ENCODE data around the gene DPP6.
A peak's percentile ranks its signal among the peaks of the same experiment; 100 is the strongest.

DPP6 gene

GRCh38 chr7:154907651-154908620 lies 855.7 kb downstream of the DPP6 start:
- peak overlapping the region; percentile 22 for H2AFZ ChIP-seq (ENCODE audit: low read length)
- H4K20me1 ChIP-seq (ENCODE audit: insufficient read depth, low read length, poor library complexity, severe bottlenecking): no peaks in the 10 kb centered on the region
- H3F3A ChIP-seq (ENCODE audit: low read depth): 0 out of 2 replicates have a peak, but pooled peaks cover 6% of the 10 kb centered on the region
- no peaks in the 10 kb centered on the region for H3K9me3 ChIP-seq (ENCODE audit: insufficient read depth, low read depth, low read length)
- no peaks in the 10 kb centered on the region for H3K27me3 ChIP-seq (ENCODE audit: insufficient read depth, low read length, poor library complexity, severe bottlenecking)
- peak overlapping the region; percentile 71 for H3K4me2 ChIP-seq (ENCODE audit: low read depth, low read length, poor library complexity, severe bottlenecking)
- H3K4me1 ChIP-seq (ENCODE audit: insufficient read depth, low read length, poor library complexity, severe bottlenecking): peaks cover 12% of the 10 kb centered on the region
- peak overlapping the region; percentile 76 for H3K9ac ChIP-seq (ENCODE audit: low read depth, low read length, poor library complexity, severe bottlenecking)
- H3K36me3 ChIP-seq (ENCODE audit: insufficient read depth, low read length): no peaks in the 10 kb centered on the region
- no peaks in the 10 kb centered on the region for H3K9me2 ChIP-seq (replicated peaks; ENCODE audit: low read depth, low read length)
- no peaks in the 10 kb centered on the region for H3K79me2 ChIP-seq (ENCODE audit: insufficient read depth, low read length)
- H3K4me3 ChIP-seq (ENCODE audit: low read length, poor library complexity, severe bottlenecking): peak overlapping the region; percentile 71
- TF ChIP-seq CTCF (conservative IDR thresholded peaks at IDR 0.05; ENCODE audit: low read length) (no peak), EZH2phosphoT487 (IDR thresholded peaks at IDR 0.05; ENCODE audit: borderline replicate concordance) (no peak)

GRCh38 chr7:154909241-154910105 lies 857.3 kb downstream of the DPP6 start:
- H3K9ac ChIP-seq (ENCODE audit: low read depth, low read length, poor library complexity, severe bottlenecking): no peak overlapping the region
- no peak overlapping the region for H3K4me3 ChIP-seq (ENCODE audit: low read length, poor library complexity, severe bottlenecking)
- H3K4me1 ChIP-seq (ENCODE audit: insufficient read depth, low read length, poor library complexity, severe bottlenecking): peaks cover 12% of the 10 kb centered on the region
- no peak for TF ChIP-seq CTCF (conservative IDR thresholded peaks at IDR 0.05; ENCODE audit: low read length)
- TF ChIP-seq EZH2phosphoT487 (IDR thresholded peaks at IDR 0.05; ENCODE audit: borderline replicate concordance): no peak
- H3K9me3 ChIP-seq (ENCODE audit: insufficient read depth, low read depth, low read length): no peaks in the 10 kb centered on the region
- no peak overlapping the region for H2AFZ ChIP-seq (ENCODE audit: low read length)
- no peaks in the 10 kb centered on the region for H4K20me1 ChIP-seq (ENCODE audit: insufficient read depth, low read length, poor library complexity, severe bottlenecking)
- H3K4me2 ChIP-seq (ENCODE audit: low read depth, low read length, poor library complexity, severe bottlenecking): peak overlapping the region; percentile 71
- H3K9me2 ChIP-seq (replicated peaks; ENCODE audit: low read depth, low read length): no peaks in the 10 kb centered on the region
- H3F3A ChIP-seq (ENCODE audit: low read depth): 0 out of 2 replicates have a peak, but pooled peaks cover 6% of the 10 kb centered on the region
- H3K36me3 ChIP-seq (ENCODE audit: insufficient read depth, low read length): no peaks in the 10 kb centered on the region
- no peaks in the 10 kb centered on the region for H3K27me3 ChIP-seq (ENCODE audit: insufficient read depth, low read length, poor library complexity, severe bottlenecking)
- no peaks in the 10 kb centered on the region for H3K79me2 ChIP-seq (ENCODE audit: insufficient read depth, low read length)

GRCh38 chr7:154910125-154910524 lies 857.9 kb downstream of the DPP6 start:
- Histone ChIP-seq H3K4me1 (ENCODE audit: insufficient read depth, low read length, poor library complexity, severe bottlenecking) (peaks cover 12% of the 10 kb centered on the region), H3K27me3 (ENCODE audit: insufficient read depth, low read length, poor library complexity, severe bottlenecking) (no peaks in the 10 kb centered on the region), H2AFZ (ENCODE audit: low read length) (no peak overlapping the region), H3K9me3 (ENCODE audit: insufficient read depth, low read depth, low read length) (no peaks in the 10 kb centered on the region), H3K9me2 (replicated peaks; ENCODE audit: low read depth, low read length) (no peaks in the 10 kb centered on the region), H3K9ac (ENCODE audit: low read depth, low read length, poor library complexity, severe bottlenecking) (no peak overlapping the region), H4K20me1 (ENCODE audit: insufficient read depth, low read length, poor library complexity, severe bottlenecking) (no peaks in the 10 kb centered on the region), H3K4me2 (ENCODE audit: low read depth, low read length, poor library complexity, severe bottlenecking) (no peak overlapping the region), H3F3A (ENCODE audit: low read depth) (0 out of 2 replicates have a peak, but pooled peaks cover 6% of the 10 kb centered on the region), H3K36me3 (ENCODE audit: insufficient read depth, low read length) (no peaks in the 10 kb centered on the region), H3K4me3 (ENCODE audit: low read length, poor library complexity, severe bottlenecking) (no peak overlapping the region), H3K79me2 (ENCODE audit: insufficient read depth, low read length) (no peaks in the 10 kb centered on the region)
- TF ChIP-seq EZH2phosphoT487 (IDR thresholded peaks at IDR 0.05; ENCODE audit: borderline replicate concordance) (no peak), CTCF (conservative IDR thresholded peaks at IDR 0.05; ENCODE audit: low read length) (no peak)

Measured in Loucy (cell line).